Activated CD4-positive, CD25-positive, alpha-beta regulatory T cell (primary cell): ENCODE data around the gene HOXC9.

Experiments
- DNase-seq, 4 experiments: peaks; one replicate each; lab custom pipeline; 2025; lab: John Stamatoyannopoulos, UW

The HOXC9 gene

DNA sequence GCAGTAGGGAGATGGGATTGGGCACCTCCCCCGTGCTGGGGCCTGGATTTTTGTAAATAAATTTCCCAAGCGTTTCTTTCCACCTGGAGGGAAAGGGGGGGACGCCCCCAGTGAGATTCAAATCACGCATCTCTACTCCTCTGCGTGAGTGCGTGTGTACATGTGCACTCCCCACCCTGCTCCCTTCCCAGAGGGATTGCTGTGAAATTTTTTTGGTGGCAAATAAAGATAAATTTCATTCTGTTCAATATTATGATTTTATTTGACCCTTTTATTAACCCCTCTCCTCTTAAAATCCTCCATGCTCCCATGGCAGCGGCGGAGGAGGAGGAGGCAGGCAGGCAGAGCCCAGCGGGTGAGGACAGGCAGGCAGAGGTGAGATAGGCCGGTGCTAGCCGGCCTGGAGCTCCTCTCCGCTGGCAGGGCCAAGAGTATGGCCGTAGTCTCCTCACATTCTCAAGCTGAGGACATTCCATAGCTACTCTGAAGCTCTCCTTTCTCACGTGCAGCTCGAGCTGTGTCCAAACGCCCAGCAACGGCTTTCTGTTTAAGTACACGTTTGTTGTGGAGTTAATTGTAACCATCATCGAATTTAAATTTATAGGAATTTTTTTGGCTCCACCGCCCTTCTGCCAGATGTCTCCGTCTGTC lies 23.7 kb upstream of the HOXC9 start:
- DNase-seq: no peak

DNA sequence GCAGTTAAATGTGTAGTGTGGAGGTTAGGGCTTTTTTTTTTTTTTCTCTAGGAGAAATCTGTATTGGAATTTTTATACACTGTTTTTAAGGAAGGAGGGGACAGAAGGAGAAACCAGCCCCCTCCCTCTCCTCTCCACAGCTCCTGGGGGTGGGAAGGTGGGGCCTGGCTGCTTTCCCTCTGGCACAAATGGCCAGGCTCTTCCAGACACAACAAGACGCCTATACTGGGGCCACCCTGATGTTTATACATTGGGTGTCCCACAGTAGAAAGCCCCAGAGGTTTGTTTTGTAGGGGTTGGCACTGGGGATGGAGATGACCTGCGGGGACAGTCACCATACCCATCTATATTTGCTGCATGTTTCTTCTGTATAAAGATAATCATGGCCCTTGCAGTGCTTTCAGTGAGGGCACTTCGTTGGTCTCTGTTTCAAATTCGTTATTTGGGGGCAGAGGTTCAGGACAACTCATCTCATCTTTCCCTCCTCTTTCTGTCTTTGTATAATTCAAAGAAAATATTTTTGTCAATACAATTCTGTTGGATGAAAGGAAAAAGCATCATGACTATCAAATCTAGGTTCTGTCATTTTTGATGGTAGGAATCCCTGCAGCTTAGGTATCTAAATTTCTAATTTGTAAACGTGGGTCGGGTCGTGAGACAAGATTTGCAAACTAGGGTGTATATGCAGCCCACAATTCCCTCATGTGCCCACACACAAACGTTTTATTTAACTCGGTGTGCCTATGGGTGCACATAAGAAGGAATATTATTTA lies 23.0 kb upstream of the HOXC9 start:
- DNase-seq: no peak

DNA sequence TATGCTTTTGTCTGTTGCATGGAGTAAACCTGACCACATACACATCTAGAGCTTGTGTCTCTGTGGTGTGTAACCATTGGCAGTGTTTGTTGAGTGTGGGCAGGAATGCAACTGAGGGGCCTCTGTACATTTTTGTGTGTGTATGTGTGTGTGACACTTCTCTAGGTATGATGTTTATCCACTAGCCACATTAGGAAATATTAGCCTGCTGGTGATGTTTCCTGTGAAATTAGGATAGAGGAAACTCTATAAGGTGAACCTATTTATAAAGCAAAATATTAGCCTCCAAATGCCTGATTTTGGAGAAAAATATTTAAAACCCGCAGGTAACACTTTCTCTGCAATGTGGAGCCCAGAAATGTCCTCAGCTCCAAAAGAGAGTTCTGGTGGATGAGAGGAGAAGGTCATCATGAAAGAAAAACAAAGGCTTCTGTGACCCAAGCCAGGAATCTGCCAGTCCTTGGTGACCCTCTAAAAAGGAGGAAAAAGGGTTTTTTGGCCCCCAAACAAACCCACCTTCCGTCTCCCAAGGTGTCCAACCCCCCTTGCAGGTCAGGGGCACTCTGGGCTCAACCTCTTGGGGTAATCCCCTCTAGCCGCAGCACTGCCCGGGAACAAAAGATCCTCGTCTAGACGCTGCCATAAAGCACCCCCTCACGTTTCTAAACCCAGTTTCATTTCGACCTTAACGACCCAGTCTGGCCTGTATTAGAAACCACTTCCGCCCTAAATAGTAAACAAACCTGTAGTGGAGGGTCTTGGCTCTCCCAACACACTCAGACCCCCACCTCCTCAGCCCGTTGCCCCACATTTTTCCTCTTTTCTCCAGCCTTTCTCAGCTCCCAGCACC lies 22.1 kb upstream of the HOXC9 start:
- DNase-seq: no peak

DNA sequence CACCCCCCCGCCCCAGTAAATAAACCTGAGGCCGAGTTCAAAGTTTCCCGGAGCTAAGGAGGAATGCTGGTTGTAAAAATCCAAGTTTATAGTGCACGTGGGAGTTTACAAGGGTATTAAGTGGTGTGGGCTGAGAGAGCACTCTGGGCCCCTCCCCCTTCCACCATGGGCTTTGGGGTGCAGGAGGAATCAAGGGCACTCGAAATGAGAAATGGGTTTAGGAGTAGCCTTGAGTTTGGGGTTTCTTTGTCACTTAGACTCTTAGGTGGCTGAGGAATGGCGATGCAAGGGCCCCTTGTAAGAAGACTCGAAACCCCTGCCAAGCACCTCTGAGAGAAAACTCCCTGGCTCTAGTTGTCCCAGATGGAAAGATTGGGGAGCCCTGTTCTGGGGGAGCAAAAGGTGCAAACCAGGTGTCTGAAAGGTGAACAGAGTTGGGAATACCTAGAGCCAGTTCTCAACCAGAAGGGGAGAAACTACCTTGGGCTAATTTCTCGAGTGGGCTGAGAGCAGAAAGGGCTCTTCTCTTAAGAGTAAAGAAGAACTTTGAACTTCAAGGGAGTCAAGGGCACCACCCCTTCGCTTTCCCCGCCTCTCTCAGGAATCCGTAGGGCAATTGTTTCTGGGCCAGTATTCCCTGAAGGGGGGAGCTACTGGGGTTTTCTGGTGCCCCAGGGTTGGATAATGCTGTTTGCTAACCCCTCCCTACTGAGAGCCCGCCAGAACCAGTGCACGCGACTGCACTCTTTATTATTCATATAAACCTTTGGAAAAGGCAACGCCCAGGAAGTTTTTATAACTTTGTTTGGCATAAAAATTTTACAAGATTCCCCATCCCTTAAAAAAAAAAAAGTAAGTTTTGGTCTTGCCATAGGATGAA lies 21.2 kb upstream of the HOXC9 start:
- DNase-seq: no peak

DNA sequence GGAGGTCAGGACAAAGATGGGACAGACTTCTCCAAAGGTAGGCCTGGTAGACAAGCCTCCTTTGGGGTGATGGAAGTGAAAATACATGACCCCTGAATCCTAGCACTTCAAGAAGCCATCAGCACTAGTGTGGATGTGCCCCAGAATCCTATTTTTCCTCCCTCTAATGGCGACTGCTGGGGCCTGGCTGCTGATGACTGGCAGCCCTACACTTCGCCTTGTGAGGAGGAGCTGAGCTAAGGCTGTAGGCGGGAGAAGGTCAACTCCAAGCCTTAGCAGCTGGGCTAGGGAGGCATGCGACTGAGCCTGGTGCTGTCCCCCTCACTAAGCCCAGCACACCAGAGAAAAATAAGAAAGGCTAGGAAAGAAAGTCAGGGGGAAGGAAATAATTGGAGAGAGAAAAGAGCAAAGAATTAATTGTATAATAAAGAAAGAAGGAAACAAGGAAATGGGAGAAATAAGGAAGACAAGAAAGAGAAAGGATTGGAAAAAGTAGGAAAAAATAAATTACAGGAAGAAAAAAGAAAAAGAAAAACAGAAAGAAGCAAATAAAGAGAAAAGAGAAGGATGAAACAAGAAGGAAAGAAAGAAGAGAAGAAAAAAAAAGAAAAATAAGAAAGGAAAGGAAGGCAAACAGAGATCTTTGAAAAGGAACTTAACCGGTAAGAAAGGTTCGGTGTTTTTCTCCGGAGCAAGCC lies 19.7 kb upstream of the HOXC9 start:
- no peak for DNase-seq

DNA sequence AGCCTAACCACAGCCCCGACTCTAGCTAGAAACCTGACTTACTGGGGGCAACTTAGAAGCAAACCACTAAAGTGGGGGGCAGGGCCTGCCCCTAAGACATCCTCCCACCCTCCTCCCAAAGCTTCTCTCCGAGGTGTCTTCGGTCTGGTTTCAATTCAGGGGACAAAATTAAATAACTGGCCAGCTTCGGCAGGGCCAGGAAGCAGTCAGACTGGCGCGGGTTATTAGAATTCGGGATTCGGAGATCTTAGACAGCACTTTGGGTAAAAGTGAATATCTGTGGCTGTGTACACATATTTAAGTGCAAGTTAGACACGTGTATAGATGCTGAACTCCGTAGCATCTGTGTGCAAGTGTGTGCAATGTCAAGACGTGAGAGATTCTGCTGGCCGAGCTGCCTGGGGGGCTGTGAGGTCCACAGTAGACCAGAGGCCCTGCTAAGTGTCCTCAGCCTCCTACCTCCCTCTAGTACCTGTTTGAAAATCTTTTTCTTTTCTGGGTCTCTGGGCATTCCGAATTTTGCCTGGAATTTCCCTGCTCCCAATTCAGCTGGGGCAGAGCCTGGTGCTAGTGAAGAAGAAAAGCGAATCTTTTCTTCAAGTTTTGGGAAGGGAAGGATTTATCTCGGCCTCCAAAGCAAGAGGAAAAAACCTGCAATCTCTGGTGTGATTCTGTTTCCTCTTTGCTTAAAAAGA lies 19.0 kb upstream of the HOXC9 start:
- DNase-seq: no peak

DNA sequence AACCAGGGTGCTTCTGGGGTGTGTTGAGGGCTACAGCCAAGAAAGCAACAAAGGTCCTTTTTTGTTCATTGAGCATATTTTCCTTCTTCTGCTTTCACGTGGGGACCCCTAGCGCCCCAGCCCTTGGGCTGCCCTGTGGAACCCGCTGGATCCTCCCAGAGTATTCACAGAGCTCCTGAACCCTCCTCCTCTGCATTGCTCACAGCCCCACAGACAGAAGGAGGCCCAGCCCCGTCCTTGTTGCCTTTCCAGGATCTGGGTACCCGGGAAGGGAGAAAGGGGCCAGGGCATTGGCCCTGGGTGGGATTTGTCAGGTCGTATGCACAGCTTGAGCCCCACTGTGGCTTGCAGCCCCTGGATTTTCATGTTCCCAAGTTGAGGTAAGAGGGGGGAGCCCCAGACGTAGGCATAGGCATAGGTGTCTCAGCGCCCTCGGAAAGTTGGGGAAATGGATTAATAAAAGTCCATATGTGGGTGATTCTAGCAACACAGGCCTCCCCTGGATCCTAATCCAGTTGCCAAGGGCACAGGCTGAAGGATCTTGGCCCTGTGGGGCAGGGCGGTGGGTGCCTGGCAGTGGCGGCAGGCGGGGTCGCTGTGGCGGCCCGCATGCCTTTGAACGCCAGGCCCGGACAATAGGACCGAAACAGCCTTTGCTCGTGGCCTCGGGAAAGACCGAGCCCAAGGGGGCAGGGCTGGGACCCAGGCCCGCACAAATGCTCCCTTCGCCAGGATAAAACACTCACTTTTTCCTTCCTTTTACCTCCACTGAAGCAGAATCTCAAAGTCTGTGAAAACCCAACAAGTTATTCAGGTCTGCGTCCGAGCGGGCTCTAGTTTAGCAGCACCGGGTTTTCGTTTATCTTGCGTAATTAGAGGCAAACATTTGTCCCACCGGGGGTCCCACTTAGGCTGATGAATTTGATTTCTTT lies 18.1 kb upstream of the HOXC9 start:
- no peak for DNase-seq

DNA sequence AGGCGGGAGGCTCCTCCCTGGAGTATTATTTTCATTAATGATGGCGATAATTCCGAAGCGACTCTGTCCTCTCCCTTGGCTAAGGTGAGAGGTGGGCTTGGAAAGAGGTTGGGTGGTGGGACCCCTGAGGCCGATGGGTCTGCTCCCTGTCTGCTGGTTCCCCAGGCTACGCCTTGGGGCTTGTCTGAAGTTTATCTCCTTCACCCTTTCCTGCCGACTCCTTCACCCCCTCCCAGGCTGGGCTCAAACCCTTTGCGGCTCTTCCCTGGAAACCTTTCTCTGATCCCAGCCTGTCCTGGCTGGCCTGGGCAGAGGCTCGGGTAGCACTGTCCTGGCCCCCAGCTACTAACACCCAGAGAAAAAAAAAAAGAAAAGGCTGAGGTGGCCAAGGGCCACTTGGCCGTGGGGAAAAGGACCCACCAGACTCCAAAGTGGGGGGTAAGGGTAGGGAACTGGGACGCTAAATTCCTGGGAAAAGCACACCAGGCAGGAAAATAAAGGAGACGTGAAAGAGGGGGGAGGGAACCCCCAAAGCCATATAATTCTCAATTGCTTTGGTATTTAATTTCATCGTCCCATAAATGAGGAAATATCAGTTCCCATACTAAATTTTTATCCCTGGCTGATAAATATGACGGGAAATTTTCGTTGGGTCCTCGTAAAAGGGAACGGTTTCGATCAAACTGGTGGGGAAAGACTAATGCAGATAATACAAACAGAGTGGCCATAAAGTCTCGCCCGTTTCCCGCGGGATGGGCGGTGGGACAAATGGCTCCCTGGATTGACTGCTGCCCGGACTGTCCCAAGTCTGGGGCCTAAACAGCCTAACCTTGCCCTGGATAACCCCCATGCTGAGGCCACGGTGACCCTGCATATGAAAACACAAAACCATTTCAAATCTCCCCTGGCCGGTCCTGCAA lies 17.1 kb upstream of the HOXC9 start:
- DNase-seq: no peak

DNA sequence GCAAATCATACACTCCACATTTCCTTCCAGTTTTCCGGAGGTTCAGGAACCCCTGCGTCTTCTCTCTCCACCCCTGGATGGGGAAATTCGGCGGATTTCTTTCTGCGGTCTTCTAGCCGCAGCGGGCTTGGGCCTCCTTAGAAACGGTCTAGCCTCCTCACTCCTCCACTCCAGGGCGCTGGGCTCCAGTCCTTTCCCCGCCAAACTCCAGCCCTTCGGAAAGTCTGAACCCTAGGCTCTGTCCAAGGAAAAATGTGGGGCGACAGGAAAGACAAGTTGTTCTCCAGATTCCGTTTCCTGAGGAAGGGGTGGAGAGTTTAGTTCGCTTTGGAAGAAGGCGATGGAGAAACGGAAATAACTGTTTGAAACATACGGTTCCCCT lies 16.4 kb upstream of the HOXC9 start:
- no peak for DNase-seq

DNA sequence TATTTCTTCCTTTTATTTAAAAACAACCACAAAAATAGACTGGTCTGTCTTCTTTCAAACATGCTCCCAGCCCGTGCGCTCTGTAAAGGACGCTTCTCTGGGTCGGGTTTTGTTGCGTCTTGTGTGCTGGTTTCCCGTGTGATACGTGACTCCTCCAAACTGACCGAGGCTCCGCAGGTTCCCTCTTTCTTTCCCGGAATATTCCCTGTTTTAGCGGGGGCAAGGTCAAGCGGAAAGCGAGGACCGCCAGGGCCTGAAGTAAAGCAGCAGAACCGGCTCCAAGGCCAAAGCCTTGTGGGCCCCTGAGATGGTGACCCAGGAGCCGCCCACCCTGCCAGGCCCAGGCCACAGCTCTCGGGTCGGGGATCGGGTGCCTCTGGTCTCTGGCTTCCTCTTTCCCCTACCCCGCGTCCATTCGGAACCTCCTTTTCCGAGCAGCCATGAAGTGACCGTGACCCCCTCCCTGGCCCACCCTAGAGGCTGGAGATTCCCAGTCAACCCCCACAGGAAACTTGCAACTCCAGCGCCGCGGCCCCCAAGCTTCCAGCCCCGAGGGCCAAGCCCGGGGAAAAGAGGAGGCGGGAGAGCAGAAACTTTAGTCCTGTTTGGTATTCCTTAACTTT lies 15.9 kb upstream of the HOXC9 start:
- no peak for DNase-seq

DNA sequence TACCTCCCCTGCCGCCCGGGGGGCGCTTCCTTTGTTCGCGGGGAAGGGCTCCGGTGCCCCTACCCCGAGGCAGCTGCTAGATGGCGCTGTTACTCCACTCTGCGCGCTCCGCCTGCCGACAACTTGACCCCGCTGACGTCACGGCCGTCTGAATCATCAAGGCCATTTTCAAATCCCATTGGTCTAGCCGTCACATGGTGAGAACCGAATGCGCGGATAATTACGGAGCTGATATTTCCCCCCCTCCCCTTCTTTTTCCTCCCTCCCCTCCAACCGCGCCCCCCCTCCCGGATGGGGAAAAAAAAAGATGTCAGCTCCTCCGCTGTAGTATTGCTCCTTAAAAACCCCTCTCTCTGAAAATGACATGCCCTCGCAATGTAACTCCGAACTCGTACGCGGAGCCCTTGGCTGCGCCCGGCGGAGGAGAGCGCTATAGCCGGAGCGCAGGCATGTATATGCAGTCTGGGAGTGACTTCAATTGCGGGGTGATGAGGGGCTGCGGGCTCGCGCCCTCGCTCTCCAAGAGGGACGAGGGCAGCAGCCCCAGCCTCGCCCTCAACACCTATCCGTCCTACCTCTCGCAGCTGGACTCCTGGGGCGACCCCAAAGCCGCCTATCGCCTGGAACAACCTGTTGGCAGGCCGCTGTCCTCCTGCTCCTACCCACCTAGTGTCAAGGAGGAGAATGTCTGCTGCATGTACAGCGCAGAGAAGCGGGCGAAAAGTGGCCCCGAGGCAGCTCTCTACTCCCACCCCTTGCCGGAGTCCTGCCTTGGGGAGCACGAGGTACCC lies 14.9 kb upstream of the HOXC9 start, which contains the start of gene HOXC10:
HOXC10 (plus strand) TSS at position 246 of the 791 bp plus-strand sequence; CDS start at position 360, 114 bp downstream.
- DNase-seq: peak in 2 of 4 experiments; percentile 14 to 62

DNA sequence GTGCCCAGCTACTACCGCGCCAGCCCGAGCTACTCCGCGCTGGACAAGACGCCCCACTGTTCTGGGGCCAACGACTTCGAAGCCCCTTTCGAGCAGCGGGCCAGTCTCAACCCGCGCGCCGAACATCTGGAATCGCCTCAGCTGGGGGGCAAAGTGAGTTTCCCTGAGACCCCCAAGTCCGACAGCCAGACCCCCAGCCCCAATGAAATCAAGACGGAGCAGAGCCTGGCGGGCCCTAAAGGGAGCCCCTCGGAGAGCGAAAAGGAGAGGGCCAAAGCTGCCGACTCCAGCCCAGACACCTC lies 14.3 kb upstream of the HOXC9 start:
- no peak for DNase-seq

DNA sequence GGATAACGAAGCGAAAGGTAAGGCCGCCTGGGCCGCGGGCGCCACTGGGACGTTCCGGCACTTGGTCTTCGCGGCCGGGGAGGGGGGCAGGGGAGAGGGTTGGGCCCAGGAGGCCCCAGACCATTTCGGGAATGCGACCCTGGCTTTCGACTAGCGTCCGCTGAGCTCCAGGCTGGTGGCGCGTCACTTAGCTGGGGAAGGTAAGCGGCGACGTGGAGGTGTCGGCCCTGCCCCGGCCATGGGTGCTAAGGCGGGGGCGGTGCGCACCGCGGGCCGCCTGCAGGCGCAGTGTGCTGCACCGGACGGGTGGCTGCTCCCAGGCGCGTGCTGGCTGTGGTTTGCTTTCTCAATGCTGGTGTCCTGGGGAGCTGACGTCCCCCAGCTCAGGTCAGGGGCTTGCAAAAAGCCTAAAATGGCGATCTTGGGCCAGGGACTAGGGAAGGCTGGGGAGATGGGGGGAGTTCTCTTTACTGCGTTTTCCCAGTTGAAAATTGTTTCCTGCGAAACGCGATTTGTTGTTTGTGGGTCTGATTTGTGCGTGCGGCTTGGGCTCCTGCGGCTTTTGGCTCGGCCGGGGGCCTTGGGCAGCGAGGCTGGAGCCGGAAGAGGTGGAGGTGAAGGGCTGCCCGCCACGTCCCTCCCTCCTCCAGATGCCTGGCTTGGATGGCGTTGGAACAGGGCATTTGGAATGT lies 13.8 kb upstream of the HOXC9 start:
- DNase-seq: no peak

DNA sequence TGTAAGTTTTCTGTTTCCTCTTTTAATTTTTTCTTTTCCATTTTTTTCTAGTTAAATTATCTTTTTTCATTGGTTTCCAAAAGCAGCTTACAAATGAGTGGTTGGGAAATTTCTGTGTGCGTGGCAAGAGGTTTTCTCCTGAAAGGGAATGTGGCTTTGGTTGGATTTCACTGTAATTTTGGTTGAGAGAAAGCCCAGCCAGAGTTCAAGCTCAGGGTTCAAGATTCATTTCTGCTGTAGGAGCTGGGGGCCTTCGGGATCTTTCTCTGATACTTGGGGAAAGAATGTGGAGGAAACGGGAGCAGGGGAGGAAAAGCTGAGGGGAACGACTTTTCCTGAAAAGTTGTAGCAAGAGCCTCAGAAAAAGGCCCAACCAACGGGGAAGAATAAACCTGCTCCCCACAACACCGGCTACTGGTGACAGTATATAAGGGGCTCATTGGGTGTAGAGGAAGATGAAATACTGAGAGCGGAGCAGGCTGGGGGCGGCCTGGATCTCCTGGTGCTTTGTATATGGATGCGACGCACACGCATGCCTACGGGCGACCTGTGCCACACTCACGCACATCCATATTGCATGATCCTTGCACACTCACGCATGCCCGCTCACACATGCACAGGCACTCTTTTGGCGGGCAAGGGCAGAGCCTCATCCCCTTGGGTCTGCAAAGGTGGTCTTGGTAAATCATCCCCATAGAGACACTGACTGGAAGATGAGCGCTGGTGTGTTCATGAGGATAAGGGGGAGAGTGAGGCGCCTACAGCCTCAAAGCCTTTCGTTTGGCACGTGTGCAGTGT lies 13.1 kb upstream of the HOXC9 start:
- no peak for DNase-seq

DNA sequence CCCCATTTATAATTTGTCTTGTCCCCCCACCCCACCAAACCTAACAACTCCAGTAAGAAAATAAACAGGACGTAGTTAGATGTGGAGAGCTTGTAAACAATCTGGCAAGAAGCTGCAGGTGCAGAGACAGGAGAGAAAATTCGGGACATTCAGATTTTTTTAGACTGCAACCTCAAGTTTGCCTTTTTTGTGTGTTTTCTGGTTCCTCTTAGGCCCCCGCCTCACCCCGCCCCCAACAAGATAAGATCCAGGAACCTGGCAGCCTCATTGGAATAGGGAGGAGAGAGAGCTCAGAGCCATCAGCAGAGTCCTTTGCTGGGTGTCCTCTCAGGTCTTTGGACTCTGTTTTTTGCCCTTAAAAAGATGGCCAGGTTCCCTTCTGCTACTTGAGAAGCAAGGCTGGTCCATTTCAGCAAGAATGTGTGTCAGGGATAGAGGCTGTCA lies 12.2 kb upstream of the HOXC9 start:
- DNase-seq: no peak
